Prostate gland (tissue), 2 donors: ENCODE results near the gene OR5K3.

ENCODE experiments used
- POLR2A ChIP-seq: fragments of 450-650 bp; IDR thresholded peaks from one replicate; pipeline ENCODE4 v1.6.1; 2016; ENCODE audit warnings: antibody characterized with exemption, mild to moderate bottlenecking
- POLR2AphosphoS5 ChIP-seq: sonication (generic); formaldehyde crosslinking; IDR thresholded peaks from one replicate; pipeline ENCODE4 v1.6.1; 2017; ENCODE audit warnings: antibody characterized with exemption
- TF ChIP-seq, protein P1 (sequence below), 4 experiments: fragments of 200-600 bp in 2 of 4; fragments of 450-650 bp in 2 of 4; sonication (generic) in 2 of 4; IDR thresholded peaks; 1 replicate in 3 of 4; 2 replicates in 1 of 4; pipeline ENCODE4 v1.5.1; 2016 to 2019; ENCODE audit warnings: antibody characterized with exemption in 4 of 4, mild to moderate bottlenecking in 2 of 4, moderate library complexity in 2 of 4

DNA sequence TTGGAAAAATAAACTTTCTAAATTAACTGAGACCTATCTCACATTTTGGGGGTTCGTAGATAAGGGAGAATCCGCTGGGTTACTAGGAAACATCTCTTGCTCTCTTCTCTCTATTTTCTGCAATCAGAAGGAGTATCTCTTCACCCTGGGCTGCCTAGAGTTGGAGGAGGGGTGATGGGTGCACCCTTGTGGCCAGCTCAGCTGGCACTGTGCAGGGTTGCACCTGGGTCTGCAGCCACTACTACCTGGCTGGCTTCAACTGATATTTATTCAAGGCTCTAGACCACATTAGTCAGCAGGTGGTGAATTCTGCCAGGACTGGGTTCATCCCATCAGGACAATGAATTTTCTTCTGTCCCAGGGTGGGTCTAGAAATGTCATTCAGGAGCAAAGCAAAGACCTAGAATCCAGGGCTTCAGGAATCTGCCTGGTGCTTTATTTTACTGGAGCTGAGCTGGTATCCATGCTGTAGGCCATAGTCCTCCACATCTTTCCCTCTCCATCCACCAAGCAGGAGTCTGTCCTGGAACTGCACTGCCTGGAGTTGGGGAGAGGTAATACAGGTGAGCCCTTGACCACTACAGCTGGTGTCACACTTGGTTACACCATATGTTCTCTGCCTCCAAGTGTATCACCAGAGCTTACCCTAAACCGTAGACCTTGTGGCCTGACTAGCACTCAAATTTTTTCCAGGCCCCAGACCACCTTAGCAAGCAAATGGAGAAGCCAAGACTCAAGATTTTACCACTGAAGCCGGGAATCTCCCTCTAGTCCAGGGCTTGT is 22.8 kb upstream of the OR5K3 start:
- TF ChIP-seq, protein P1, sequence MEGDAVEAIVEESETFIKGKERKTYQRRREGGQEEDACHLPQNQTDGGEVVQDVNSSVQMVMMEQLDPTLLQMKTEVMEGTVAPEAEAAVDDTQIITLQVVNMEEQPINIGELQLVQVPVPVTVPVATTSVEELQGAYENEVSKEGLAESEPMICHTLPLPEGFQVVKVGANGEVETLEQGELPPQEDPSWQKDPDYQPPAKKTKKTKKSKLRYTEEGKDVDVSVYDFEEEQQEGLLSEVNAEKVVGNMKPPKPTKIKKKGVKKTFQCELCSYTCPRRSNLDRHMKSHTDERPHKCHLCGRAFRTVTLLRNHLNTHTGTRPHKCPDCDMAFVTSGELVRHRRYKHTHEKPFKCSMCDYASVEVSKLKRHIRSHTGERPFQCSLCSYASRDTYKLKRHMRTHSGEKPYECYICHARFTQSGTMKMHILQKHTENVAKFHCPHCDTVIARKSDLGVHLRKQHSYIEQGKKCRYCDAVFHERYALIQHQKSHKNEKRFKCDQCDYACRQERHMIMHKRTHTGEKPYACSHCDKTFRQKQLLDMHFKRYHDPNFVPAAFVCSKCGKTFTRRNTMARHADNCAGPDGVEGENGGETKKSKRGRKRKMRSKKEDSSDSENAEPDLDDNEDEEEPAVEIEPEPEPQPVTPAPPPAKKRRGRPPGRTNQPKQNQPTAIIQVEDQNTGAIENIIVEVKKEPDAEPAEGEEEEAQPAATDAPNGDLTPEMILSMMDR (IDR thresholded peaks at IDR 0.05) = no peak
- TF ChIP-seq POLR2A (no peak), POLR2AphosphoS5 (no peak)
